NCI-H526 treated with DMSO at 0.1 percent for 48 hours (cell line): ENCODE data around the gene SLC37A1.

ENCODE experiments used
- DNase-seq: peaks from one replicate; lab custom pipeline; 2025; lab: John Stamatoyannopoulos, UW

The SLC37A1 gene

DNA sequence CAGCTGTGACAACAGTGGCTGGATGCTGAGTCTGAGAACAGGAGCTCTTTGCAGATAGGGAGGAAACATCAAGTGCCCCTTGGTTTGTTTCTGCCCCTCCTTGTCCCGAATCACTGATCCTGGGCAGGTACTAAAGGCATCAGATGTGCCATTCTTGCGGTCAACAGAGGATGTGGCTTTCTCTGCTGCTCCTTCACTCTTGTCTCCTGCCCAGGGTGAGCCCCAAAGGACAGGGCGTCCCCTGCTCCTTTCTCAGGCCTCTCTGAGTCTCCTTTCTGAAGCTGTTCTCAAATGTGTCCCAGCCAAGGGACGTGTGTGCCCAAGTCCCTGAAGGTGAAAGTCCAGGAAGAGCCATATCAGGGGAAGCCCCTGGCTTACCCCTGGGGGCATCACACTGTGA is 31.7 kb downstream of the SLC37A1 start:
- no peak for DNase-seq

DNA sequence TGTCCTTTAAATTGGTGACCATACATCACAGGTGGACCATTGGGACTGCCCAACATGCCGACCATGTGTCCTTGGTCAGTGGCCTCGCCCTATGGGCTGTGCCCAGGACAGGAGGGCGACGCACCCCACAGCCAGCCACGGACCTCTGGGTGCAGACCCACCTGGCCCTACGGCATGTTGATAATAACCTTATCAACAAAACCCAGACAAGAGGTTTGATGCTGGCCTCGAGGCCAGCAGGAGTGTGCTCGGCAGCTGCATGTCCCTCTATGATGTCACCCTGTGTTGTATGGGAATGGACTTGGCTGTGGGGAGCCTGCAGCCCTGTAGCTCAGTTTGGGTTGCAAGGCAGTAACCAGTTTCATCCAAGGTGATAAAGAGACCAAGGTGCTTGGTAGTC is 32.1 kb downstream of the SLC37A1 start:
- no peak for DNase-seq

- no peak for DNase-seq
Measured at GRCh38 chr21:42546433-42546832, 32.8 kb downstream of the SLC37A1 start.

GRCh38 chr21:42547001-42547905 is 33.6 kb downstream of the SLC37A1 start:
- no peak for DNase-seq

GRCh38 chr21:42547906-42548365 is 34.3 kb downstream of the SLC37A1 start:
- no peak for DNase-seq

- DNase-seq = no peak
Measured at GRCh38 chr21:42548687-42549406, 35.2 kb downstream of the SLC37A1 start.

DNA sequence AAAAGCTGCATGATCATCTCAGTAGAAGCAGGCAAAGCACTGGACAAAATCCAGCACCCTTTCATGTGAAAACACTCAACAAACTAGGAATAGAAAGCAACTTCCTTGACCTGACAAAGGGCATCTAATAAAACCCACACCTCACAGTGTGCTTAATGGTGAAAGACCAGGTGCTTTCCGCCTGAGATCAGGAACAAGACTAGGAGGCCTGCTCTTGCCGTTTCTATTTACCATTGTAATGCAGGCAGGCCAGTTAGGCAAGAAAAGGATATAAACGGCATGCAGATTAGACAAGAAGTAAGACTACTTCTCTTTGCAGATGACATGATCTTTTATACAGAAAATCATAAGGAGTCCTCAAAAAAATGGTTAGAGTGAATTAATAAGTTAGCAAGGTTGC is 37.2 kb downstream of the SLC37A1 start:
- DNase-seq = peak; percentile 9

DNA sequence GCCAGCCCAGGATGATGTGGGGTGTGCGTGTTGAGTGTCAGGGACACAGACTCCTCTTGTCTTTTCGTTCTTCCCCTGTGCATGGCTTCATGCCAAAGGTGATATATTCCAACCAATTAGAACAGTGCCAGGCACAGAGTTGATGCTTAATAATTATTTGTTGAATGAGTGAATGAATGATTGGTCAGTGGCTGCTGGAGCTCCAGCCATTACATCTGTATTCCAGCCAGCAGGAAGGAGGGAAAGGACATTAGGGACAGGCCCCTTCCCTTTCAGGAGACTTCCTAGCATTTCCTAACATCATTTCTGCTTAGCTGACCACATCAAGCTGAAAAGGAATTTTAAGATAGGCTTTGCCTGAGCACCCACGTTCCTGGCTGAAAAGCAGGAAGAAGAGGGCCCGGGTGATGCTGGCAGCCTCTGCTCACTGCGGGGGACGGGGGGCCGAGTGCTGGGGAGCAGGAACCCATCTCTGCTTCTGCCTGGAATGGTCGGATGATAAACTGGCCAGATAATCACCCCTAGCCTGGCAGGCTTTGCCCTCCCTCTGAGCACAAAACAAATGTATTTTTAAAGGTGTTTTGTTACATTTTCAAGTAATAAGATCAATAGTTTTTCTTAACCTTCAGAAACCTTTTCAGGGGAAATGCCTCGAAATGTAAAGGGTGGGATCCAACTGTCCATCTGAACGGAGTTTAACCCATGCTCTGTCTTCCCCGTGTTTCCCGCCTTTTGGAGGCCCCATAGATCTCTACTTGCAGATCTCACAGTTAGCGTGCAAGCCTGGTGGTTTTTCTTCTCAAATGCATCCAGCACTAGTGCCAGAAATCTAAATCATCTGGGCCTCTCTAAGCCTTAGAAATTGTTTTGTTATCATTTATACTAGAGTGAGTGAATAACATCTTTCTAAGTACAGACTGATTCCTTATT is 39.0 kb downstream of the SLC37A1 start:
- no peak for DNase-seq

DNA sequence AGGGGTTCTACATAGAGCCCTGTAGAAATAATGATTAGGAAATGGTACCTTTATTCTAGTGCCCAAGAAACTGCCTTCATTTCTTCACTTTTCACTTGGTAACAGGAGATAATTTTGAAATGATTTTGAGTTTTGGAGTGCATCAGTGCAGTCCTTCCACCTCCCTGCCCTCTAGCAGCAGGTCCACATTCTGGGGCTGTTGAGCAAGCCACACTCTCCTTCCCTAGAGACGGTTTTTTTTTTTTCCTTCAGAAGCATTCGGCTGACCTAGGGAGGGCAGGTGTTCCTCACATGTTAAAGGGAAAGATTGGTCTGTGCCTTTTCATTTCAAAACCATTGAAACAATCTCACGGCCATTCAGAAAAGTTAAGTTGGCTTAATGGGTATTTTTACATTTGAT is 39.8 kb downstream of the SLC37A1 start:
- DNase-seq = no peak

DNA sequence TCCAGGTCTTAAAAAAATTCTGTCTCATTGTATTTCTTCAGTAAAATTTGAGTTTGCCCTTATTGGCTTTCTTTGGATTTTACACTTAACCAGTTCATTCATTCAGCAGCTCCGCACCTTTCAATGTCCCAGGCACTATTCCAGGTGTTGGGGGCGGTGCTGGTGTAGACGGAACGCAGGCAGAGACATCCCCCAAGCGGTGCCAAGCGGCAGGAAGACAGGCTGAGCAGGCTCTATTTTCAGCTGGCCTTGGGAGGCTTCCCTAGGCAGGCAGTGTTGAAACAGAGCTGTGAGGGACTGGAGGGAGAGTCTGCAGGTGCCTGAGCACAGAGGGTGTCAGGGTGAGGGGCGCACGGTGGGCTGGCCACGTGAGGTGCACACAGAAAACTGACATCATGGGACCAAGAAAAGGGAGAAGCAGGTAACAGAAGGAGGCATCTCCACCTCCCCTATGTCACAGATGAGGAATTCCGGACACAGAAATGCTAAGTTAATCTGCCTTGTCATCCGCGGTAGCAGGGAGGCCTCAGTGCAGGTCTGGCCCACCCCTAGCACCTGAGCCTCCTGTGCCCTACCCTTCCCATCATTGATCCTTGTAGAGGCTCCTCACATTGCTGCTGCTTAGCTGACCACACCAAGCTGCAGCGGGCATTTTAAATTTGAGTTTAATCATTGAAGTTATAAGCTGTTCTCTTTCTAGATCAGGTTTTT is 40.8 kb downstream of the SLC37A1 start:
- no peak for DNase-seq

GRCh38 chr21:42555756-42556438 is 42.2 kb downstream of the SLC37A1 start:
- DNase-seq = no peak

DNA sequence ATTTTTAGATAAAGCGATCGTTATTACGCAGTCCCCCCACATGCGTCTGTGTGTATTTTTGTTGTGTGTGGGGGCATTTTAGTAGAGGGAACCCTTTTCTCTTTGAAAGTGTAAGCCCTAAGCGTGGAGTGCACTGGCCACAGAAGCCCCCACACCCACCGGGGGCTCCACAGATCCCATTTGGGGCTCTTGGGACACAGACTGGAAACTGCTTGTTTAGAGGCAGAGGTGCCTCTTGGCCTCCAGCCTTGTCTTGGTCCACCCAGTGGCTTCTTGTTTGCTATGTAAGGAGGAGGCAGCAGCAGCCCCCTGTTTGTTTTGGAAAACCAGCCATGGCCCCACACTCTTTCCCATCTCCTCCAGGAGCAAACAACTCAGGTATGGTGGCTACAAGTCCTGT is 42.8 kb downstream of the SLC37A1 start:
- DNase-seq = no peak

DNA sequence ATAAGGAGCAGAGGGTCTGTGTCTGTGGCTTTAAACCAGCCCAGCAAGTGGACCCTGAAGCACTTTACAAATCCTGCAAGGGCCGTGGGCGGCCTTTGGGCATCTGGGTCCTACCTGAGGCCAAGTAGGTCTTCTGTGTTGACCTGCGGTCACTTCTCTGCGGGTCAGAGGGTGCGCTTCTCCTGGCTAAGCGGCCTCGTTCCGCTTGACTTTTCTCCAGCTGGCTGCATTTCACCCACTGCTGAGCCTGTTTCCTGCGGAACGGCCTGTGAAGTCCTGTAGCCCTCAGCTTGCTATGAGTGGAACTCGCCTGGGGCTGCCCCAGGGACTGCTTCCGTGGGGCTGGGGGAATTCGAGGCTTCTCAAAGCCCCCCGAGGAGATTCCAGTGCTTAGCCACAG is 43.3 kb downstream of the SLC37A1 start:
- no peak for DNase-seq

GRCh38 chr21:42557420-42557819 is 43.8 kb downstream of the SLC37A1 start:
- DNase-seq = no peak

DNA sequence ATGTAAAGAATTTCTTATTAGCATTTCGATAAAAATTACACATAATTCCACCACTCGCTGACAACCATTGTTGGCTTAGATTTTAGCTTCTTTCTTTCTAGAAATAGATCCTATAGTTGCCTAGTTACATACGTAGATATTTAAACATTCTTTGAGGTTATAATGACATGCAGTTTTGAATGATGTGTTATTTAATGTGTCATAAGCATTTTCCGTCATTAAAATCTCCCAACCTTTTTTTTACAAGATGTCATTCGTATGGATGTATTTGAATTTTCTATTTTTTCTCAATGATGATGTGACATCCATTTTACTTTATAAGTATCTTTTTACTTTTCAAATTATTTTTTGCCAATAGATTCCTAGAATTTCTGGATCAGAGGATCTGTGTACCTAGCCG is 44.7 kb downstream of the SLC37A1 start:
- DNase-seq = no peak

DNA sequence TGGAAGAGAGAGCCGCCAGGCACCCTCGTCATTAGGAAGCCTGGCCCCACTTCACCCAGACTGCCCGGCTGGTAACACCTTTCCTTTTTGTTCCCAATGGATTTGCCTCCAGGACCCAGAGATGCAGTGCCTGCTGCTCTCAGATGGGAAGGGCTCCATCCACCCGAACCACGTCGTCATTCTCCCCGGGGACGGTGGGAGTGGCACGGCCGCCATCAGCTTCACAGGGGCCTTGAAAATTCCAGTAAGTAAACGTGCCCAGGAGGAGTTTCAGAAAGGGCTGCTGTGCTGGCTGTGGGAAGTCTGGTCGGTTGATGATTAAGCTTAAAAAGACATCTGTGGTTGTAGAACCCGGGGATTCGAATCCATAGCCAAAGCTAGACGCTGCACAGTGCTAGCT is 45.2 kb downstream of the SLC37A1 start:
- no peak for DNase-seq

- no peak for DNase-seq
Measured at GRCh38 chr21:42559326-42559725, 45.7 kb downstream of the SLC37A1 start.

GRCh38 chr21:42560517-42561179 is 47.0 kb downstream of the SLC37A1 start:
- no peak for DNase-seq

- peak; percentile 70 for DNase-seq
Measured at GRCh38 chr21:42561762-42562650, 48.4 kb downstream of the SLC37A1 start.
